HepG2 (cell line): ENCODE measurements around the gene PCNT. TPM values are rescaled to one million over a fixed set of nuclear protein-coding genes. Genes with fewer than 3 reads are reported as not detected.

Experiments used
- ATAC-seq: fragments of 200-7000 bp; cut with Tn5 transposase; 3 replicates; pipeline ENCODE4 v1.9.1; 2020; ENCODE audit warnings: mild to moderate bottlenecking, moderate library complexity
- BruUV-seq: library from RNA; stranded (reverse); fragments of 400-500 nt; replicated peaks from 2 replicates; lab custom pipeline; 2021; lab: Mats Ljungman, UMichigan
- CTCF ChIA-PET: fragments of 300-600 bp; formaldehyde crosslinking; extraction: SDS; loops from one replicate; lab custom pipeline; 2021; ENCODE audit warnings: low total read pairs, inconsistent platforms, low intra/inter-chr PET ratio; lab: Yijun Ruan, JAX
- POLR2A ChIA-PET: fragments of 350-600 bp; sonication (Branson Sonifier 250); formaldehyde crosslinking; loops from one replicate; lab custom pipeline; 2020; ENCODE audit warnings: antibody characterized with exemption, inconsistent platforms; lab: Yijun Ruan, JAX
- DNase-seq: peaks from one replicate; pipeline ENCODE4 v3.0.0-alpha.2; 2015; ENCODE audit warnings: low spot score
- FAIRE-seq: peaks from 3 replicates; lab custom pipeline; 2011; peaks lifted over from hg19 to GRCh38; lab: Jason Lieb, UNC
- H2AFZ ChIP-seq: one replicate; pipeline ENCODE4 v1.6.1; 2011; ENCODE audit warnings: low read length, inconsistent platforms
- H3K27ac ChIP-seq: fragments of 300-600 bp; 3 replicates; pipeline ENCODE4 v1.8.0; 2011; ENCODE audit warnings: mixed run types, mild to moderate bottlenecking, mixed read lengths, low read length, inconsistent platforms; ENCODE audit not compliant: insufficient read depth; ENCODE audit errors: extremely low read length
- H3K27me3 ChIP-seq, 2 experiments: fragments of 200-600 bp in 1 of 2; 2 replicates in 1 of 2; 3 replicates in 1 of 2; pipeline versions ENCODE4 v1.6.0 to v1.8.0; 2011; ENCODE audit warnings: low read length in 2 of 2, mild to moderate bottlenecking in 2 of 2, moderate library complexity in 2 of 2, inconsistent platforms in 1 of 2; ENCODE audit not compliant: insufficient read depth in 2 of 2, control insufficient read depth in 1 of 2
- H3K36me3 ChIP-seq, 2 experiments: fragments of 200-600 bp in 1 of 2; replicated peaks in 1 of 2; 2 replicates in 1 of 2; 3 replicates in 1 of 2; pipeline versions ENCODE4 v1.5.1 to v1.8.0; 2011; ENCODE audit warnings: low read length in 2 of 2, inconsistent platforms in 1 of 2; ENCODE audit not compliant: insufficient read depth in 2 of 2, control insufficient read depth in 1 of 2
- H3K4me1 ChIP-seq: 2 replicates; pipeline ENCODE4 v1.5.1; 2012; ENCODE audit warnings: low read length, inconsistent platforms; ENCODE audit not compliant: insufficient read depth
- H3K4me2 ChIP-seq: 2 replicates; pipeline ENCODE4 v1.6.0; 2011; ENCODE audit warnings: low read depth, low read length, inconsistent platforms
- H3K4me3 ChIP-seq, 3 experiments: fragments of 200-600 bp in 1 of 3; sonication (generic), shearing (Covaris generic) in 1 of 3; replicated peaks in 1 of 3; 2 replicates each; pipeline ENCODE4 v1.5.1; 2011 to 2016; ENCODE audit warnings: low read length in 3 of 3, inconsistent platforms in 2 of 3, low read depth in 2 of 3, mild to moderate bottlenecking in 2 of 3, control low read depth in 1 of 3, mixed read lengths in 1 of 3; ENCODE audit not compliant: insufficient read depth in 1 of 3
- H3K79me2 ChIP-seq: one replicate; pipeline ENCODE4 v1.6.1; 2011; ENCODE audit warnings: low read length, inconsistent platforms; ENCODE audit not compliant: insufficient read depth
- H3K9ac ChIP-seq: 2 replicates; pipeline ENCODE4 v1.6.0; 2011; ENCODE audit warnings: mild to moderate bottlenecking, low read depth, low read length, inconsistent platforms; ENCODE audit not compliant: insufficient read depth
- H3K9me3 ChIP-seq: 2 replicates; pipeline ENCODE4 v1.5.1; 2012; ENCODE audit warnings: mild to moderate bottlenecking, low read length
- H4K20me1 ChIP-seq: 2 replicates; pipeline ENCODE4 v1.6.0; 2011; ENCODE audit warnings: inconsistent platforms, mild to moderate bottlenecking, low read length, moderate library complexity; ENCODE audit not compliant: insufficient read depth
- ARID2 ChIP-seq: sonication (generic); formaldehyde crosslinking; IDR thresholded peaks from 2 replicates; pipeline ENCODE4 v1.8.1; 2022; ENCODE audit warnings: mild to moderate bottlenecking, missing genetic modification reagents, borderline replicate concordance
- ELF3 ChIP-seq: IDR thresholded peaks from 2 replicates; pipeline ENCODE4 v1.6.1; 2016; ENCODE audit warnings: missing genetic modification reagents, missing compliant biosample characterization
- ETV5 ChIP-seq: IDR thresholded peaks from 2 replicates; pipeline ENCODE4 v1.6.1; 2018; ENCODE audit warnings: missing biosample characterization, missing genetic modification reagents, inconsistent platforms, borderline replicate concordance
- SAP130 ChIP-seq: IDR thresholded peaks from 2 replicates; pipeline ENCODE4 v1.6.1; 2016; ENCODE audit warnings: low read depth
- SP5 ChIP-seq: IDR thresholded peaks from 2 replicates; pipeline ENCODE4 v1.6.1; 2016; ENCODE audit warnings: low read depth, borderline replicate concordance
- YEATS2 ChIP-seq: sonication (generic); formaldehyde crosslinking; IDR thresholded peaks from 2 replicates; pipeline ENCODE4 v1.4.0; 2020; ENCODE audit warnings: missing genetic modification reagents, borderline replicate concordance
- ZNF143 ChIP-seq: sonication (generic); formaldehyde crosslinking; IDR thresholded peaks from 2 replicates; pipeline ENCODE4 v1.4.0; 2020; ENCODE audit warnings: missing genetic modification reagents
- ZNF670 ChIP-seq: sonication (generic); formaldehyde crosslinking; IDR thresholded peaks from 2 replicates; pipeline ENCODE4 v1.8.0; 2022; ENCODE audit warnings: mild to moderate bottlenecking, missing genetic modification reagents, borderline replicate concordance
- WGBS: methylation state at CpG from one replicate; pipeline ENCODE4 v1.1.6; 2017; ENCODE audit warnings: low lambda C conversion rate; 5-methylcytosine and 5-hydroxymethylcytosine counted together
- in situ Hi-C: cut with HindIII; loops from 2 replicates; pipeline ENCODE4 v1.10.0; 2017; ENCODE audit warnings: low pct_unique_long_range_greater_than_20kb; ENCODE audit not compliant: extremely low pct_ligation_motif_present
- intact Hi-C: fragments of 100-400 bp; cut with micrococcal nuclease; formaldehyde crosslinking; loops from one replicate; pipeline ENCODE4 v1.10.0; 2022; ENCODE audit not compliant: unreplicated experiment
- polyA plus RNA-seq, 8 experiments: library from polyadenylated mRNA; depleted of rRNA in 3 of 8; stranded (reverse) in 7 of 8; unstranded in 1 of 8; fragments of >200 nt; fragmentation: Illumina TruSeq in 4 of 8; extraction: Trizol in 4 of 8; gene quantifications; 2 replicates each; pipeline versions ENCODE4 v1.2.1 to v1.2.3, GENCODE V29; 2011 to 2016; ENCODE audit warnings: low read depth in 4 of 8, missing spikeins in 1 of 8, mixed read lengths in 1 of 8; ENCODE audit not compliant: insufficient read depth in 1 of 8
- total RNA-seq, 5 experiments: library from RNA; depleted of rRNA; stranded (reverse); fragments of >200 nt; fragmentation: Illumina TruSeq; extraction: Trizol; gene quantifications; 2 replicates each; pipeline ENCODE4 v1.2.3, GENCODE V29; 2016; ENCODE audit warnings: low read depth in 1 of 5
- TF ChIP-seq, protein P1 (sequence below): sonication (generic); formaldehyde crosslinking; IDR thresholded peaks from 2 replicates; pipeline ENCODE4 v1.4.0; 2020; ENCODE audit warnings: missing genetic modification reagents
- TF ChIP-seq, protein P2 (sequence below): sonication (generic); formaldehyde crosslinking; IDR thresholded peaks from 2 replicates; pipeline ENCODE4 v1.4.0; 2020; ENCODE audit warnings: missing genetic modification reagents
- TF ChIP-seq, protein P3 (sequence below): sonication (generic); formaldehyde crosslinking; IDR thresholded peaks from 2 replicates; pipeline ENCODE4 v1.4.0; 2020; ENCODE audit warnings: missing genetic modification reagents, borderline replicate concordance
- TF ChIP-seq, protein P4 (sequence below): sonication (generic); formaldehyde crosslinking; IDR thresholded peaks from 2 replicates; pipeline ENCODE4 v1.8.1; 2023; ENCODE audit warnings: mild to moderate bottlenecking, missing genetic modification reagents

PCNT gene
- total and polyA plus RNA-seq, 2 of the 13 experiments (the other 11 are each of a cell fraction or from before 2014, with no cell fraction given): 5.6 to 12.4 TPM

DNA sequence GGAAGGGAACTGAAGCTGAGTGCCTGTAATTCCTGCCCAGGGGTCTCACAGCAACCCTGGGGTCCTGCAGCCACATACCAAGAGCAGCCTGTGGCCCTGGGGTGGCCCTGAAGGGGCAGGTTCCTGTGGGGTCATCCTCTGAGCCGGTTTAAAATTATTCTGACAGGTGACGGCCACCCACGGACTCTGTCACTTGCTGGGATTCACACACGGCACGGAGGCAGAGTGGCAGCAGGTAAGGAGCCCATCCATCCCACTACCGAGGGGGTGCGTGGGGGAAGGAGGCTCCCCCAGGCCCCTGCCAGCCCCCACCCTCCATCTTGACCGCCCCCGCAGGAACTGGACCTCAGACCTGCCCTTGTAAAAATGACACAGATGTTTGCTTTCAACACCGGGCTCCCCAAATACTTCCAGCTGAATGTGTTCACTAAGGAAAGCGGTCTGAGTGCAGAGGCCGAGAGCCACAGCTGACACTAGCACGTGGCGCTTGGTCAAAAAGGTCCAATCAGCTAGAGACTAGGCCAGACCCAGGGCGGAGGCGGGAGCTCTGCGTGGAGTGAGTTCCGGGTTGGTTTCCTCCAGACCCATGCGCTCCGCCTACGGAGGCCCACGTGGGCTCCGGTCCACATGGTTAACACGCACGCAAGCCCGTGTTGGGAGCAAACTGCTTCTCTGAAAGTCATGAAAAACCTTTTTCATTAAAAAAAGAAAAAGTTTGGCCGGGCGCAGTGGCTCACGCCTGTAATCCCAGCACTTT lies 27.8 kb upstream of the PCNT start:
- intact Hi-C loops (no loop called here), in situ Hi-C loops (no loop called here)
- peak; percentile 92 for FAIRE-seq
- peak; percentile 96 for ATAC-seq
- H3K4me2 ChIP-seq: peak overlapping the region; percentile 95
- H4K20me1 ChIP-seq: no peaks in the 10 kb centered on the region
- no peaks in the 10 kb centered on the region for H3K79me2 ChIP-seq
- H3K9ac ChIP-seq: peak overlapping the region; percentile 60; the same call in 1 of the 2 replicates
- DNase-seq: peak; percentile 91
- H3K4me3 ChIP-seq: peak overlapping the region; percentile 49 to 69 (median 67)
- peaks cover 1 to 18% of the 10 kb centered on the region in 2 experiments; a peak in 2 of 5 replicates for H3K36me3 ChIP-seq
- H3K27ac ChIP-seq: peak overlapping the region; percentile 60
- no peaks in the 10 kb centered on the region for H3K27me3 ChIP-seq
- H2AFZ ChIP-seq: no peak overlapping the region
- ChIA-PET CTCF (no interaction called here), POLR2A (interaction anchor here (0.6 to 1.9 kb wide), 11 partner anchors 10 to 364 kb away, joined by 3 to 8 read pairs (median 4); partner anchors contain the start of genes LSS and MCM3AP)
- H3K4me1 ChIP-seq: peaks cover 27% of the 10 kb centered on the region
- BruUV-seq: no TSS peak
- WGBS: 42% methylated on average over 7 of the region's 29 CpGs
- no peaks in the 10 kb centered on the region for H3K9me3 ChIP-seq
- TF ChIP-seq SP5 (CRISPR knock-in tag) (0 out of 2 replicates have a peak, but pooled peaks have one; percentile 13), ZNF670 (CRISPR knock-in tag) (no peak), ARID2 (CRISPR knock-in tag) (0 out of 2 replicates have a peak, but pooled peaks have one; percentile 49), YEATS2 (CRISPR knock-in tag) (peak; percentile 74), ZNF143 (CRISPR knock-in tag) (peak; percentile 8; the same call in 1 of the 2 replicates), ETV5 (CRISPR knock-in tag) (peak; percentile 9; the same call in 1 of the 2 replicates), SAP130 (peak; percentile 91), ELF3 (CRISPR knock-in tag) (peak; percentile 69)
- TF ChIP-seq, protein P1, sequence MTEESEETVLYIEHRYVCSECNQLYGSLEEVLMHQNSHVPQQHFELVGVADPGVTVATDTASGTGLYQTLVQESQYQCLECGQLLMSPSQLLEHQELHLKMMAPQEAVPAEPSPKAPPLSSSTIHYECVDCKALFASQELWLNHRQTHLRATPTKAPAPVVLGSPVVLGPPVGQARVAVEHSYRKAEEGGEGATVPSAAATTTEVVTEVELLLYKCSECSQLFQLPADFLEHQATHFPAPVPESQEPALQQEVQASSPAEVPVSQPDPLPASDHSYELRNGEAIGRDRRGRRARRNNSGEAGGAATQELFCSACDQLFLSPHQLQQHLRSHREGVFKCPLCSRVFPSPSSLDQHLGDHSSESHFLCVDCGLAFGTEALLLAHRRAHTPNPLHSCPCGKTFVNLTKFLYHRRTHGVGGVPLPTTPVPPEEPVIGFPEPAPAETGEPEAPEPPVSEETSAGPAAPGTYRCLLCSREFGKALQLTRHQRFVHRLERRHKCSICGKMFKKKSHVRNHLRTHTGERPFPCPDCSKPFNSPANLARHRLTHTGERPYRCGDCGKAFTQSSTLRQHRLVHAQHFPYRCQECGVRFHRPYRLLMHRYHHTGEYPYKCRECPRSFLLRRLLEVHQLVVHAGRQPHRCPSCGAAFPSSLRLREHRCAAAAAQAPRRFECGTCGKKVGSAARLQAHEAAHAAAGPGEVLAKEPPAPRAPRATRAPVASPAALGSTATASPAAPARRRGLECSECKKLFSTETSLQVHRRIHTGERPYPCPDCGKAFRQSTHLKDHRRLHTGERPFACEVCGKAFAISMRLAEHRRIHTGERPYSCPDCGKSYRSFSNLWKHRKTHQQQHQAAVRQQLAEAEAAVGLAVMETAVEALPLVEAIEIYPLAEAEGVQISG (CRISPR knock-in tag): peak; percentile 47
- TF ChIP-seq, protein P2, sequence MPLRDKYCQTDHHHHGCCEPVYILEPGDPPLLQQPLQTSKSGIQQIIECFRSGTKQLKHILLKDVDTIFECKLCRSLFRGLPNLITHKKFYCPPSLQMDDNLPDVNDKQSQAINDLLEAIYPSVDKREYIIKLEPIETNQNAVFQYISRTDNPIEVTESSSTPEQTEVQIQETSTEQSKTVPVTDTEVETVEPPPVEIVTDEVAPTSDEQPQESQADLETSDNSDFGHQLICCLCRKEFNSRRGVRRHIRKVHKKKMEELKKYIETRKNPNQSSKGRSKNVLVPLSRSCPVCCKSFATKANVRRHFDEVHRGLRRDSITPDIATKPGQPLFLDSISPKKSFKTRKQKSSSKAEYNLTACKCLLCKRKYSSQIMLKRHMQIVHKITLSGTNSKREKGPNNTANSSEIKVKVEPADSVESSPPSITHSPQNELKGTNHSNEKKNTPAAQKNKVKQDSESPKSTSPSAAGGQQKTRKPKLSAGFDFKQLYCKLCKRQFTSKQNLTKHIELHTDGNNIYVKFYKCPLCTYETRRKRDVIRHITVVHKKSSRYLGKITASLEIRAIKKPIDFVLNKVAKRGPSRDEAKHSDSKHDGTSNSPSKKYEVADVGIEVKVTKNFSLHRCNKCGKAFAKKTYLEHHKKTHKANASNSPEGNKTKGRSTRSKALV: 0 out of 2 replicates have a peak, but pooled peaks have one; percentile 38
- TF ChIP-seq, protein P3, sequence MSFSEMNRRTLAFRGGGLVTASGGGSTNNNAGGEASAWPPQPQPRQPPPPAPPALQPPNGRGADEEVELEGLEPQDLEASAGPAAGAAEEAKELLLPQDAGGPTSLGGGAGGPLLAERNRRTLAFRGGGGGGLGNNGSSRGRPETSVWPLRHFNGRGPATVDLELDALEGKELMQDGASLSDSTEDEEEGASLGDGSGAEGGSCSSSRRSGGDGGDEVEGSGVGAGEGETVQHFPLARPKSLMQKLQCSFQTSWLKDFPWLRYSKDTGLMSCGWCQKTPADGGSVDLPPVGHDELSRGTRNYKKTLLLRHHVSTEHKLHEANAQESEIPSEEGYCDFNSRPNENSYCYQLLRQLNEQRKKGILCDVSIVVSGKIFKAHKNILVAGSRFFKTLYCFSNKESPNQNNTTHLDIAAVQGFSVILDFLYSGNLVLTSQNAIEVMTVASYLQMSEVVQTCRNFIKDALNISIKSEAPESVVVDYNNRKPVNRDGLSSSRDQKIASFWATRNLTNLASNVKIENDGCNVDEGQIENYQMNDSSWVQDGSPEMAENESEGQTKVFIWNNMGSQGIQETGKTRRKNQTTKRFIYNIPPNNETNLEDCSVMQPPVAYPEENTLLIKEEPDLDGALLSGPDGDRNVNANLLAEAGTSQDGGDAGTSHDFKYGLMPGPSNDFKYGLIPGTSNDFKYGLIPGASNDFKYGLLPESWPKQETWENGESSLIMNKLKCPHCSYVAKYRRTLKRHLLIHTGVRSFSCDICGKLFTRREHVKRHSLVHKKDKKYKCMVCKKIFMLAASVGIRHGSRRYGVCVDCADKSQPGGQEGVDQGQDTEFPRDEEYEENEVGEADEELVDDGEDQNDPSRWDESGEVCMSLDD (CRISPR knock-in tag): no peak
- TF ChIP-seq, protein P4, sequence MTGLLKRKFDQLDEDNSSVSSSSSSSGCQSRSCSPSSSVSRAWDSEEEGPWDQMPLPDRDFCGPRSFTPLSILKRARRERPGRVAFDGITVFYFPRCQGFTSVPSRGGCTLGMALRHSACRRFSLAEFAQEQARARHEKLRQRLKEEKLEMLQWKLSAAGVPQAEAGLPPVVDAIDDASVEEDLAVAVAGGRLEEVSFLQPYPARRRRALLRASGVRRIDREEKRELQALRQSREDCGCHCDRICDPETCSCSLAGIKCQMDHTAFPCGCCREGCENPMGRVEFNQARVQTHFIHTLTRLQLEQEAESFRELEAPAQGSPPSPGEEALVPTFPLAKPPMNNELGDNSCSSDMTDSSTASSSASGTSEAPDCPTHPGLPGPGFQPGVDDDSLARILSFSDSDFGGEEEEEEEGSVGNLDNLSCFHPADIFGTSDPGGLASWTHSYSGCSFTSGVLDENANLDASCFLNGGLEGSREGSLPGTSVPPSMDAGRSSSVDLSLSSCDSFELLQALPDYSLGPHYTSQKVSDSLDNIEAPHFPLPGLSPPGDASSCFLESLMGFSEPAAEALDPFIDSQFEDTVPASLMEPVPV (CRISPR knock-in tag): peak; percentile 59; the same call in 1 of the 2 replicates
